Subcutaneous adipose tissue (tissue), 4 donors: ENCODE measurements around the gene IGLL5. TPM values are rescaled to one million over a fixed set of nuclear protein-coding genes. Genes with fewer than 3 reads are reported as not detected.

Experiments used
- CTCF ChIP-seq: fragments of 450-650 bp; IDR thresholded peaks from one replicate; pipeline ENCODE4 v1.5.1; 2016; ENCODE audit warnings: low read depth, mild to moderate bottlenecking, control low read depth, antibody characterized with exemption, moderate library complexity
- total RNA-seq, 4 donors: library from RNA; depleted of rRNA; stranded (reverse); fragments of >200 nt; gene quantifications; one replicate each; pipeline ENCODE4 v1.1.0, GENCODE V29; 2016

Gene IGLL5
- total RNA-seq, 4 donors from 2014 or later = 1.1 to 2.2 TPM; not detected in 2

- TF ChIP-seq CTCF = no peak
Measured at GRCh38 chr22:22872722-22873708, 14.6 kb upstream of the IGLL5 start.

- no peak for TF ChIP-seq CTCF
Measured at GRCh38 chr22:22877523-22878210, 9.9 kb upstream of the IGLL5 start.

- TF ChIP-seq CTCF = no peak
Measured at GRCh38 chr22:22878211-22878570, 9.4 kb upstream of the IGLL5 start.

- no peak for TF ChIP-seq CTCF
Measured at GRCh38 chr22:22878801-22879674, 8.6 kb upstream of the IGLL5 start.

- no peak for TF ChIP-seq CTCF
Measured at GRCh38 chr22:22879675-22880155, 7.9 kb upstream of the IGLL5 start.

GRCh38 chr22:22880645-22881044 is 7.0 kb upstream of the IGLL5 start:
- no peak for TF ChIP-seq CTCF
